Measurements from ENCODE around the gene PYGO2. TPM values are rescaled to one million over a fixed set of nuclear protein-coding genes. Genes with fewer than 3 reads are reported as not detected.

Gene PYGO2
- polyA plus RNA-seq, 1 donor (not counting 4 experiments of a cell fraction or from before 2014, with no cell fraction given): 15.1 TPM

DNA sequence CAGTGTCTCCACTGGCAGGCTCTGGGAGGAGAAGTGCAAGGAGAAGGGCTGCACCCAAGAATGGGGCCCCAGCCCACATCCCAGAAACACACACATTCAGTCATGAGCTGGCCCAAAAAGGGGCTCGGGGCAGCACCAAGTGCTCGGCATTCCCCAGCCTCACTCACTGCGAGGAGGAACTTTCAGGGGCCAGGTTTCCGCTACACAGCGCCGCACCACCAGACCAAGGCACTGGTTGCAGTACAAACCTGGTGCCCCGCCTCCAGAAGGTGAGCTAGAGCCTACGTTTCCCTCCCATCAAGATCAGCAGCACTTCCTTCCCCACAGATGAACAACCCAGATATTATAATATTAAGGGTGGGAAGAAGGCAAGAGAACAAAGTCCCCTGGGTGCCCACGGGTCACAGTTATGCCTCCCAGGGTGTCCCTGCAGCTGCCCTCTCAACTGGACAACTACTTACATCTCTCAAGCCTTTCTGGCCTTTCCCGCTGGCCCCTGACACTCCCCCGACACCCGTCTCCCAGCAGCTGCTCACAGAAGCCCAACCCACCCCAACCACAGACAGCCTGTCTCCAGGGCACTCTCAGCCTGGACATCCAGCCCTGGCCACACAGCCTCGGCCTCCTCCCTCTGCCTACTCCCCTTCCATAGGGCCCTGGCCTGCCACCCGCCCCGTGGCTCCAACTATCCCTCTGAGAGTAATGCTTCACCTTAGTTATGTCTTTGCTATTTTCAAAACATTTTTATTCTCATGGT, 9.5 kb downstream of the PYGO2 start:
- H3K9me1 ChIP-seq (ENCODE audit: control insufficient read depth, extremely low read depth, insufficient read depth, low read length): no peaks in the 10 kb centered on the region
- H4K20me1 ChIP-seq (ENCODE audit: control insufficient read depth, extremely low read depth, insufficient read depth, low read length): no peaks in the 10 kb centered on the region
- H3K36me3 ChIP-seq (ENCODE audit: control insufficient read depth in 2 of 2, extremely low read depth in 1 of 2, insufficient read depth in 2 of 2, low read length in 2 of 2): peaks cover 0 to 13% of the 10 kb centered on the region in 2 experiments
- H3K9ac ChIP-seq (ENCODE audit: control insufficient read depth, extremely low read depth, insufficient read depth, low read length): no peak overlapping the region
- H3K4me1 ChIP-seq (ENCODE audit: control insufficient read depth, extremely low read depth, insufficient read depth, low read length): peaks cover 13% of the 10 kb centered on the region
- no peak for DNase-seq (ENCODE audit: low read depth, low spot score)
- no peaks in the 10 kb centered on the region for H3K27me3 ChIP-seq (ENCODE audit: control insufficient read depth, extremely low read depth, insufficient read depth, low read length)
- H3K79me2 ChIP-seq (ENCODE audit: control insufficient read depth, insufficient read depth, low read length): no peaks in the 10 kb centered on the region
- no peaks in the 10 kb centered on the region for H3K9me3 ChIP-seq (ENCODE audit: control insufficient read depth, low read depth, low read length)
- no peak overlapping the region for H2AFZ ChIP-seq (ENCODE audit: control insufficient read depth, low read length)
- no peak overlapping the region for H3K4me2 ChIP-seq (ENCODE audit: control insufficient read depth, extremely low read depth, insufficient read depth, low read depth, low read length)
- TF ChIP-seq CTCF (optimal IDR thresholded peaks at IDR 0.05 in 1 of 3, IDR thresholded peaks at IDR 0.05 in 1 of 3, conservative IDR thresholded peaks at IDR 0.05 in 1 of 3; ENCODE audit: extremely low read depth in 1 of 3, insufficient read depth in 2 of 3, low read length in 3 of 3) (no peak), EZH2 (IDR thresholded peaks at IDR 0.05; ENCODE audit: low read length) (no peak)
- dilution Hi-C loops (cut with MboI; ENCODE audit: extremely low pct_ligation_motif_present, low sequenced_read_pairs): no loop called here
- H3K27ac ChIP-seq (ENCODE audit: control insufficient read depth, insufficient read depth, low read length): no peak overlapping the region
- H3K4me3 ChIP-seq (ENCODE audit: control insufficient read depth in 2 of 3, extremely low read depth in 1 of 3, insufficient read depth in 2 of 3, low read depth in 1 of 3, low read length in 3 of 3): no peak overlapping the region
- no peak for FAIRE-seq

- Histone ChIP-seq H3K27me3 (ENCODE audit: control insufficient read depth, extremely low read depth, insufficient read depth, low read length) (no peaks in the 10 kb centered on the region), H3K4me1 (ENCODE audit: control insufficient read depth, extremely low read depth, insufficient read depth, low read length) (no peaks in the 10 kb centered on the region), H3K36me3 (ENCODE audit: control insufficient read depth in 2 of 2, extremely low read depth in 1 of 2, insufficient read depth in 2 of 2, low read length in 2 of 2) (peaks cover 0 to 24% of the 10 kb centered on the region in 2 experiments), H4K20me1 (ENCODE audit: control insufficient read depth, extremely low read depth, insufficient read depth, low read length) (no peaks in the 10 kb centered on the region), H3K9ac (ENCODE audit: control insufficient read depth, extremely low read depth, insufficient read depth, low read length) (no peak overlapping the region), H2AFZ (ENCODE audit: control insufficient read depth, low read length) (no peak overlapping the region), H3K4me2 (ENCODE audit: control insufficient read depth, extremely low read depth, insufficient read depth, low read depth, low read length) (no peak overlapping the region), H3K9me1 (ENCODE audit: control insufficient read depth, extremely low read depth, insufficient read depth, low read length) (no peaks in the 10 kb centered on the region), H3K9me3 (ENCODE audit: control insufficient read depth, low read depth, low read length) (no peaks in the 10 kb centered on the region), H3K4me3 (ENCODE audit: control insufficient read depth in 2 of 3, extremely low read depth in 1 of 3, insufficient read depth in 2 of 3, low read depth in 1 of 3, low read length in 3 of 3) (no peak overlapping the region), H3K79me2 (ENCODE audit: control insufficient read depth, insufficient read depth, low read length) (no peaks in the 10 kb centered on the region), H3K27ac (ENCODE audit: control insufficient read depth, insufficient read depth, low read length) (no peak overlapping the region)
- no peak for DNase-seq (ENCODE audit: low read depth, low spot score)
- TF ChIP-seq EZH2 (IDR thresholded peaks at IDR 0.05; ENCODE audit: low read length) (no peak), CTCF (optimal IDR thresholded peaks at IDR 0.05 in 1 of 3, IDR thresholded peaks at IDR 0.05 in 1 of 3, conservative IDR thresholded peaks at IDR 0.05 in 1 of 3; ENCODE audit: extremely low read depth in 1 of 3, insufficient read depth in 2 of 3, low read length in 3 of 3) (no peak)
- dilution Hi-C loops (cut with MboI; ENCODE audit: extremely low pct_ligation_motif_present, low sequenced_read_pairs): no loop called here
- no peak for FAIRE-seq
These were observed 13.5 kb downstream of the PYGO2 start for GRCh38 chr1:154948079-154948478.
